GM06990 (cell line): ENCODE data around the gene DPP7.

Experiments used
- DNase-seq: peaks from one replicate; pipeline ENCODE4 v3.0.0-alpha.2; 2011; ENCODE audit not compliant: insufficient read length; ENCODE audit errors: extremely low read depth
- H3K27me3 ChIP-seq: replicated peaks from 2 replicates; pipeline ENCODE4 v1.6.0; 2011; ENCODE audit warnings: low read length; ENCODE audit not compliant: control insufficient read depth, insufficient read depth
- H3K36me3 ChIP-seq: 2 replicates; pipeline ENCODE4 v1.5.1; 2011; ENCODE audit warnings: low read length; ENCODE audit not compliant: control insufficient read depth, insufficient read depth
- H3K4me3 ChIP-seq: replicated peaks from 2 replicates; pipeline ENCODE4 v1.5.1; 2011; ENCODE audit warnings: low read depth, mild to moderate bottlenecking, control low read depth, low read length
- TF ChIP-seq, protein P1 (sequence below): IDR thresholded peaks from 2 replicates; pipeline ENCODE4 v1.5.1; 2011; ENCODE audit warnings: low read length, control low read depth, mild to moderate bottlenecking, inconsistent platforms; ENCODE audit not compliant: insufficient read depth, poor library complexity, severe bottlenecking

DPP7 gene

DNA sequence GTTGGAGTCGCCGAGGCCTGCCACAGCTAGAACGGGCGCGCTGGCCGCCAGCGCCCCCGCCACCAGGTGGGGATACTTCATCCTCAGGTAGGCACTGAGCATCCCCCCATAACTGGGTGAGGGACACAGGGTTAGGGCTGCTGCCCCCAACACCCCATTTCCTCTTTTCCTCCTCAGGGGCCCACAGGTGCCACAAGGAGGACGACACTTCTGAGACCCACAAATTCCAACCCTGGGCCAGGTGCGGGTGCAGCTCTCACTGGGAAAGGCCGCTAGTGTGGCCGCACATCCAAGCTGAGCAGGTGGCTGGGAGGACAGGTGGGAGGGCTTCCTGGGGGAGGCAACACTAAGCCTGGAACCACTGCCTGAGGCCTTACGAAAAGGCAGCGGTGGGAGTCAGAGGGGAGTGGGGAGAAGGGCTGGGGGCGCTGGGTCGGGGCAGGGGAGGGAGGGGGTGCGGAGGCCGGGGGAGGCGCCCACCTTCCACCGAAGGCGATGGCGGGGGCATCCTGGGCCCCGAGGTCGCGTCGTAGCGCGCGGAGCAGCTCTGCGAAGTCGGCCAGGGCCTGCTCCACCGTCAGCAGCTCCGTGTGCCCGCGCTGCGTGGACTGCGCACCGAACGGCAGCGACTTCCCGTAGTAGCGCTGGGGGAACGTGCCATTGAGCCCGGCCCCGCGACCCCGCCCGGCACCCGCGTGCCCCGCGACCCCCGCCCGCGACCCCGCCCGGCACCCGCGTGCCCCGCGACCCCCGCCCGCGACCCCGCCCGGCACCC is 961 bp downstream of the DPP7 start:
- TF ChIP-seq, protein P1, sequence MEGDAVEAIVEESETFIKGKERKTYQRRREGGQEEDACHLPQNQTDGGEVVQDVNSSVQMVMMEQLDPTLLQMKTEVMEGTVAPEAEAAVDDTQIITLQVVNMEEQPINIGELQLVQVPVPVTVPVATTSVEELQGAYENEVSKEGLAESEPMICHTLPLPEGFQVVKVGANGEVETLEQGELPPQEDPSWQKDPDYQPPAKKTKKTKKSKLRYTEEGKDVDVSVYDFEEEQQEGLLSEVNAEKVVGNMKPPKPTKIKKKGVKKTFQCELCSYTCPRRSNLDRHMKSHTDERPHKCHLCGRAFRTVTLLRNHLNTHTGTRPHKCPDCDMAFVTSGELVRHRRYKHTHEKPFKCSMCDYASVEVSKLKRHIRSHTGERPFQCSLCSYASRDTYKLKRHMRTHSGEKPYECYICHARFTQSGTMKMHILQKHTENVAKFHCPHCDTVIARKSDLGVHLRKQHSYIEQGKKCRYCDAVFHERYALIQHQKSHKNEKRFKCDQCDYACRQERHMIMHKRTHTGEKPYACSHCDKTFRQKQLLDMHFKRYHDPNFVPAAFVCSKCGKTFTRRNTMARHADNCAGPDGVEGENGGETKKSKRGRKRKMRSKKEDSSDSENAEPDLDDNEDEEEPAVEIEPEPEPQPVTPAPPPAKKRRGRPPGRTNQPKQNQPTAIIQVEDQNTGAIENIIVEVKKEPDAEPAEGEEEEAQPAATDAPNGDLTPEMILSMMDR = no peak
- H3K4me3 ChIP-seq = peak overlapping the region; percentile 61
- no peaks in the 10 kb centered on the region for H3K27me3 ChIP-seq
- DNase-seq = no peak
- H3K36me3 ChIP-seq = peaks cover 27% of the 10 kb centered on the region

DNA sequence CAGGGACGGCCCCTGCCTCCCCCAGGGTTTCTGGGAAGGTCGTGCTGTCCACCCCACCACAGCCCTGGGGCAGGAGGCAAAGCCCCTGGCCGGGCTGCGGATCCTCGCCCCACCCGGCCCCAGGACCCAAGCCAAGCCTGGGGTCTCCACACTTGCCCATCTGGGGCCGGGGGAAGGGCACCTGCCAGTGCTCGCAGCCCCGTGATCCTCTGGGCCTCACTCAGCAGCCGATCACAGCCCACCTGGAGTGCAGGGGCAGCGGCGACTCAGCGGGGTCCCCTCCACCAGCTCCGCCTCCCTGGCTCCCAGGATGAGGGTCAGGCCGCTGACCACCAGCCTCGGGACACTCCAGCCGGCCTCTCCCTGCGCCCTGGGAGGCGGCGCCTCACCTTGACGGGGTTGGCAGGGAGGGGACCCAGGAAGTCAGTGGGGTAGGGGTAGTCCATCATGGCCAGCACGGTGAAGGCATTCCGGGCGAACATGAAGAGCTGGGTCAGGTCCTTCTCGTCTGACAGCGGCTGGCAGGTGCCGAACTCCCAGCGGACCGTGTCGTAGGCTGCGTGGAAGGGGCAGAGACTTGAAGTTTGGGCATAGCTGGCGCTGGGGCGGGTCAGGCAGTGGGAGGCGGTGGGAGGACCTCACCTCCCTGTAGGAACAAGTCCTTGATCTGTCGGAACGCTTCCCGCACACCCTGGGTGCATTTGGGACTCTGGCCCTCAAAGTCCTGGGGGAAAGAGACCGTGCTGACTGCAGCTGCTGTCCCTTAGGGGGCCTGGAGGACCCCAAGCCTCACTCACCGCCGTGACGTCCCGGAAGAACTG is 1.8 kb downstream of the DPP7 start:
- TF ChIP-seq, protein P1 = no peak
- DNase-seq = no peak
- no peak overlapping the region for H3K4me3 ChIP-seq
- H3K36me3 ChIP-seq = peaks cover 31% of the 10 kb centered on the region
- no peaks in the 10 kb centered on the region for H3K27me3 ChIP-seq

DNA sequence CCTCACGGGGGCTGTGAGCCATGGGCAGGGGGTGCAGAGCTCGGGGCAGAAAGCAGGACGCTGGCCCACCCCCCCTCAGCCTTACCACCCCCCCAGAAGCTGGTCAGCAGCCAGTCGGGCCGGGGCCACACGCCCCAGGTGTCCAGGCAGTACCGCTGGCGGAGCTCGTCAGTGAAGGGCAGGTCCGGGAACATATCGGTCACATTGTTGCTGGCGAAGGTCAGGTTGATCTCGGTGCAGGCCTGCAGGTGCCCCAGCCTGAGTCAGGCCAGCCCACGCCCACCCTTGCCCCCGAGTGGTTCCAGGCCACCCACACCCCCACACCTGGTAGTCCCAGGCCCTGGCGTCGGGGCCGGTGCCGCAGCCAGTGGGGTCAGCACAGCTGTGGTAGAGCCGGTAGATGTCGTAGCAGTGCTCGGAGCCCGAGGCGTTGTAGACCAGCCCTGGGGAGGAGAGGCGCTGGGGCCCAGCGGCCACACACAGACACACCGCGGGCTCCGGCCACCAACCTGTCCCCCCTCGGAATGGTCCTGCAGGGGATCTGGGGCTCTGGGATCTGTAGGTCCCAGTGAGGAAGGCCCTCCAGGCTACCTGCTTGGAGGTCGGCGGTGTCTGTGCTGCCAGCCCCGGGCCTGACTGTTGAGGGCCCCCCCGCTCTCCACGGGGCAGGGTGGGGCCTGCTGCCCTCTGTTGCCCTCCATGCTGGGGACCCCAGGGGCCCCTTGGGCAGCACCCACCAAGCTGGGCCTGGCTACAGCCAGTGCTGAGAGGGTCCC is 2.6 kb downstream of the DPP7 start:
- no peaks in the 10 kb centered on the region for H3K27me3 ChIP-seq
- no peak overlapping the region for H3K4me3 ChIP-seq
- TF ChIP-seq, protein P1 = no peak
- DNase-seq = no peak
- H3K36me3 ChIP-seq = peaks cover 33% of the 10 kb centered on the region

DNA sequence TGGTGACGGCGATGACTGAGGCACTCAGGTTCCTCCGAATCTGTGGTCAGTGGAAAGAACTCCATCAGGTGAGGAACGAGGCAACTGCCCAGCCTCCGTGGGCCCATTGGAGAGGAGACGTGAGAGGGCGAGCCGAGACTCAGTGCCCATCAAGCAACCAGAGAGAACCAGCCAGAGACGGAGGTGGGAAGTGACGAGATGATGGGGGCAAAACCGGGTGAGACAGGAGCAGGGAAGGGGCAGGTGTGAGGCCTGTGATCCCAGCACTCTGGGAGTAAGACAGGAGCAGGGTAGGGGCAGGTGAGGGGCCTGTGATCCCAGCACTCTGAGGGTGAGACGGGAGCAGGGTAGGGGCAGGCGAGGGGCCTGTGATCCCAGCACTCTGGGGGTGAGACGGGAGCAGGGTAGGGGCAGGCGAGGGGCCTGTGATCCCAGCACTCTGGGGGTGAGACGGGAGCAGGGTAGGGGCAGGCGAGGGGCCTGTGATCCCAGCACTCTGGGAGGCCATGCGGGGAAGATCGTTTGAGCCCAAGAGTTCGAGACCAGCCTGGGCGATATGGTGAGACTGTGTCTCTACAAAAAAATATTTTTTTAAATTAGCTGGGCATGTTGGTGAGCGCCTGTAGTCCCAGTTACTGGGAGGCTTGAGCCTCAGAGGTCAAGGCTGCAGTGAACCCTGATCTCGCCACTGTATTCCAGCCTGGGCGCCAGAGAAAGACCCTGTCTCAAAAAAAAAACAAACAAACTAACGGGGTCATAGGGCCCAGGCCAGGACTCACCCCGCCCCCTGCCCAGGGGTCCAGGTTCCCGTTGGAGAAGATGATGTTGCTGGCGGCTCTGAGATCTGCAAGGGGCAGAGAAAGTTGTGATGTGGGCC is 3.4 kb downstream of the DPP7 start:
- TF ChIP-seq, protein P1 = no peak
- H3K4me3 ChIP-seq = no peak overlapping the region
- DNase-seq = no peak
- H3K36me3 ChIP-seq = peaks cover 33% of the 10 kb centered on the region
- H3K27me3 ChIP-seq = no peaks in the 10 kb centered on the region

DNA sequence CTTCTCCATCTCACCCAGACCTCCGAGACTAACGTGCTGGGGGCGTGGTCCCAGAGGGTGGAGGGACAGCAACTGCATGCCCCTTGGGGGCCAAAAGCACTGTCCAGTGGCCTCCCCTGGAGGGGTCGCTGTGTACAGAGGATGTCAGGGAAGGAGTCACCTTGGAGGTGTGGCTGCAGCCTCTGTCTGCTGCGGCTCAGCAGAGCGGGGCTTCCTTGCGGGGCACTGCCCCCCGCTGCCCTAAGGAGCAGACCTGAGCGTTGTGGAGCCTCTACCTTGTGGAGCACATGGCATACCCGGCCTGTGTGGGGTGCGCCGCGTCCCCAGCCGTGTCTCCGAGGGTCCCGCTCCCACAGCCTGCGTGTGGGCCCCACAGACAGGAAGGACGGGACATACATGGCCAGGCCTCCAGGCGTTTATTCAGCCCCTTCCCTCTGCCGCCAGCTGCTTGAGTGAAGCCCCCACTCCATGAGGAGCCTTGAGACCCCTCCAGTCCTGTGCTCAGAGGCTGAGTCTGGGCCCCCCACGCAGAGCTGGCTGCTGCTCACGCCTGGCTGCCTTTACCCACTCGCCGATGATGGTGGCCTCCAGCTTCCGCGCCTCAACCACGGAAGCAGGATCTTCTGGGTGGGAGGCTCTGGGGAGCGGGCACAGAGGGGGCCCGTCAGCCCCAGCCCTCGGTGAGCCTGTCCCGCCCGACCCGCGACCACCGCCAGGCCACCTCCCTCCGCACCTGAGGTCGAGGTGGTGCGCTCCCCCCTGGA is 4.2 kb downstream of the DPP7 start:
- no peak for DNase-seq
- Histone ChIP-seq H3K27me3 (no peaks in the 10 kb centered on the region), H3K36me3 (peaks cover 36% of the 10 kb centered on the region), H3K4me3 (no peak overlapping the region)
- TF ChIP-seq, protein P1 = no peak
